Umbilical cord (tissue), 2 donors: ENCODE data around the gene TUBE1. TPM values are rescaled to one million over a fixed set of nuclear protein-coding genes. Genes with fewer than 3 reads are reported as not detected.
A peak's percentile ranks its signal among the peaks of the same experiment; 100 is the strongest.

Experiments
- DNase-seq: peaks from one replicate; pipeline ENCODE4 v3.0.0-alpha.2; 2015; ENCODE audit warnings: low spot score
- total RNA-seq: library from RNA; depleted of rRNA; stranded (reverse); fragments of >200 nt; gene quantifications from one replicate; pipeline ENCODE4 v1.2.3, GENCODE V29; 2014; ENCODE audit warnings: low replicate concordance; ENCODE audit not compliant: insufficient read depth

Gene TUBE1
- total RNA-seq, 1 donor from 2014 or later, result 83.3 TPM

DNA sequence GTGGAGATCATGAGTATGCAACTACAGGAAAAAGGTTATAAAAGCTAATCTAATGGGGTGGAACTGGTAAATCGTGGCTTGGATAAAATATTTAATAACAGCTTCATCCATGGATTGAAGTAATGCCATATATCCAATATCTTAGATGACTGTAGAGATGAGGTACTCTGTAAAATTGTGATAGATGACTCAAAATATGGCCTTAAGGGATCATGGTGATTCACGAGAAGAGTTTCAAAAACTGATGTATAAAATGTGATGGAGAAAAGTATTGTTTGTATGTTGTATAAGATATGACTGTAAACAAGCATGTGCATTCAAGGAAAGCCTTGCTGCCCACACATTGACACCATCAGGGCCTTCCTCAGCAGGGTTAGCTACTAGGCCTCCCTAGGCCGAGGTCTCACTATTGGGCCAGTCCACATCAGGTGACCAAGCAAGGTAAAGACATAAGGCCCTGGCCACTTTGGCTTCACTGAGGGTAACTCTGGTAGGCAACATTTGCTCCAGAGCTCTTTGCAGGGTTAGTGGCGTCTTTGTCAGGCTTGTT, 51.1 kb downstream of the TUBE1 start:
- no peak for DNase-seq

DNA sequence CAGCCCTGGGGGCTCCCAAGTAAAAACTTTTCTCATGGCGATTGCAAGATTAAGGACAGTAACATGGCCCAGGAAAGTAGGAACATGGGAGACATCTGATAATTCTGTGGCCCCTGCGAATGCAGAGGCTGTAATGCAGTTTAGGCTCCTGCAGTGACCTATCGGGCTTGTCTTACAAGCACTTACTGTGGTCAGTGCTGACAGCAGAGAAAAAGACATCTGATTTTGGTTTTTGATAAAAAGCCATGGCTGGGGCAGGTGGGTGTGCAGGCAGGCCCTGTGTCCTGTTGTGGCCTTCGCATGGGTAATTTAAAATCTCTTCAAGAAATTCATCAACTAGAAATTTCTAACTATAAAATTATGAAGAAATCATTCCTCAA, 52.7 kb downstream of the TUBE1 start:
- DNase-seq, result no peak

DNA sequence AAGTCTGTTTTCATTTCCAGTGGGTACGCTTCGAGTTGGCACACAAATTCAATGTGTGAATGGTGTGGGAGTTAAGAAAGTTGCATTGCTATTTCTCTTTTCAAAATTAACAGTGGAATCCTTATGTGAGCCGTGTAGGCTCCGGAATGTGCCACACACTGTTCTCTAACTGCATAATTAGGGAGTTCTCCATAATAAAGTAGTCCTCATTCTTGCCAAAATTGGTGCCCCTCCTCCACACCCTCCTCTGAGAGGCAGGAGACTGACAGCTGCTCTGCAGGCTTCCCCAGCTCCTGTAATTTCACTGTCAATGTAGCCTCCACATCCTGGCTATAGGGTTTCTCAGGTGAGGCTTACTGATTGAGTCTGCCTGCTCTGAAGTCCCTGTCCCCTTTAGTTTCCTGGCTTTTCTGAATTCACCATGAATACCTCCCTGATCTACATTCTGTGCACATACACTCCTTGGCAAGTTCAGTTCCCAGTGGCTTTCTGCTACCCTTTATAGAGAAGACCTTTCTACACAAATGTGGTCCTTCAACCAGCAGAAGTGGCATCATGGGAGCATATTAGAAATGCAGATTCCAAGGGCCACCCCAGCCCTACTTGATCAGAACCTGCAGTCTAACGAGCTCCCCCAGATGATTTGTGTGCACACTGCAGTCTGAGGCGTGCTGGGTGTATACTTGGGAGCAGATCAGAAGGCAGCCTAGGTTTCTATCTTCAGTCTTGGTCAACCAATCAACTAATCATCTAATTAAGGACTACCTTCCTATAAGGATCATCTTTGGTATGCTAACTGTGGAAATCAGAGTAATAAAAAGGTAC, 53.3 kb downstream of the TUBE1 start:
- no peak for DNase-seq

DNA sequence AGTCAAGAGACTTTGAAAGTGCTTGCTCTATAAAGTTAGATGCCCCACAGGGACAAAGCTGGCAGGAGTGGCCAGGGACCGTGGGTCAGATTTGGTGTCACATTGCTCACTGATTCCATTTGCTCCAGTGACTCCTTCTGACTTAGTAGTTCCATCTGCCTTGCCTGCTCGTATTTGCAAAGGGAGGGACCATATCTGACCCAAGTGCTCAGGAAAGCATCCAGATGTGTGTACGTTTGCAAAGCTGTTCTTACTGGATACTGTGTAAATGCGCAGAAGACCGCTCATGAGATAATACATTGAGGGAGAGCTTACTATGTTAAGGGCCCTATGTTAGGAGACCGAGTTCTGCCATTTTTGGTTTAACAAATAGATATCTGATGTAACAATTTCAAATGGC, 54.6 kb downstream of the TUBE1 start:
- DNase-seq, result no peak

DNA sequence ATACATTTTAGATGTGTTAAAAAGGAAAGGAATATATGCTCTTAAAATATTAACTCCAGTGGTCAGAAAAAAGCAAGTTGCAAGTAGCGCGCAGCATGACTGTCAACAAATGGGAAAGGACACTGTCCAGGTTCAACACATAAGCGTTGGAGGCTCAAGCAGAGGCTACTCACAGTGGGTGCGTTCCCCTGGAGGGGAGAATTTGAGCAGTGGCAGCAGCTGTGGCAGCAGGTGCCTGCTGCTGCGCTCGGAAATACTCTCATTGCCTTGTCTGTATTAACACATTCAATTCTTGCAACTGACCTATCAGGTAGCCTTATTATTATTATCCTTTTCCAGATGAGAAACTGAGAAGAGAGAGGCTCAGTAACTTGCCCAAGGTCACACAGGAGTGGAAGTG, 55.3 kb downstream of the TUBE1 start:
- no peak for DNase-seq

DNA sequence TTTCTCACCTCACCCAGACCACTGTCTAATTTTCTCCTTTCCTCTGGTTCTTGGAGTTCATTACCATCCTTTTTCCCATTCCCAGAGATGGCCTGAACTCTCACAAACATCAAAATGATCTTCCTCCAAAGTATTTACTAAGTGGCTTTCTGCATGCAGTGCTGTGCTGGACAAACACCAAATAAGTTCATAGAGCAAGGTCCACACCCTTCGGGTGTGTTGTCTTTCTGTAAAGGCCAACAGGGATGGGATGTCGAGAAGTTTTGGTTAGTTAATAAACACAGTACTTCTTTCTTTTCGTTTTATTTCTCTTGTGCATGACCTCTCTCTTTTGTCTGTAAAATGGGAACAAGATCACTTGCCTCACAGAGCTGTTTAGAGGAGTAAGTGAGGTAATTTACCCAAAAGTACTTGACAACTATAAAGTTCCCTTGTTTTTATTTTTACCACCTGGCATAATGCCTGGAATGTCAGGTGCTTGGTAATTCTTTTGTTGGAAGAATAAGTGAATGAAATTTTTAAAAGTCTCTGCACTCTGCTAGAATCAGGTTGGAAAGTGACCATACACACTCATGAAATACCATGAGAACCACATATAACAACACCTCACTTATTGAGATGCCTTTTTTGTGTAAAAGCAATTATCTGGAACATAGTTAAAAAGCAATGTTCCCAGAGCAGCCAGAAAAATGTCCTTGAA, 56.2 kb downstream of the TUBE1 start:
- DNase-seq, result no peak

DNA sequence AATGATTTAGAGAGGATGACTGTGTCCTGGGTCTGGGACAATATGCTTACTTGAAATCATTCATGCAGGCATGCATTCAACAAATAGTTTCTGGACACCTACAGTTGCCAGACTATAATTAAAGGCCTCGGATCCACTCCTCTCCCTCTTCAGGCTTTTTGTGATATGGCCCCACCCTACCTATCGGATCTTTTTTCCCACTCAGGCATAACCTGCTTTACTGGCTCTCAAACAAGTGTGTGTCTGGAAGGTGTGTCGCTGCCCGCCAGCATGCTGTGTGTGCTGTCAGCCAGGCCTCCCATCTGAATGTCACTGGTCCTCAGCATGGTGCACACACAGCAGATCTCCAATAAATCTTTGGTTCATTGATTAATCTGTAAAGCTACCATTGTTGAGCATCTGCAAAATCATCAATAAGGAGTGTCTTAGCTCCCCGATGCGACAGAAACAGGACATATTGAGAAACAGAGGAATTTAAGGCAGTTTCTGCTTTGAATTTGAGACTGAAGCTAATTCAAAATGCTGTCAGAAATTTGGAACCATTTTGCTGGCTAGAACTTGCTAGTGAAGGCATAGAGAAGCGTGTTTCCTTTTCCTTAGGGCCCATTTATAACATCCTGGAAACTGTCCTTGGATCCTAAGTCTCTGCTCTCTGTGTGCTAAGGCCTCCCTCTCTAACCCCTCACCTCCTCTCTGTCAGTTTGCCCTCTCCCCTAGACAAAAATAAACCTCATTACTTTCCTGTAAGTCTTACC, 56.9 kb downstream of the TUBE1 start:
- DNase-seq, result peak; percentile 40

DNA sequence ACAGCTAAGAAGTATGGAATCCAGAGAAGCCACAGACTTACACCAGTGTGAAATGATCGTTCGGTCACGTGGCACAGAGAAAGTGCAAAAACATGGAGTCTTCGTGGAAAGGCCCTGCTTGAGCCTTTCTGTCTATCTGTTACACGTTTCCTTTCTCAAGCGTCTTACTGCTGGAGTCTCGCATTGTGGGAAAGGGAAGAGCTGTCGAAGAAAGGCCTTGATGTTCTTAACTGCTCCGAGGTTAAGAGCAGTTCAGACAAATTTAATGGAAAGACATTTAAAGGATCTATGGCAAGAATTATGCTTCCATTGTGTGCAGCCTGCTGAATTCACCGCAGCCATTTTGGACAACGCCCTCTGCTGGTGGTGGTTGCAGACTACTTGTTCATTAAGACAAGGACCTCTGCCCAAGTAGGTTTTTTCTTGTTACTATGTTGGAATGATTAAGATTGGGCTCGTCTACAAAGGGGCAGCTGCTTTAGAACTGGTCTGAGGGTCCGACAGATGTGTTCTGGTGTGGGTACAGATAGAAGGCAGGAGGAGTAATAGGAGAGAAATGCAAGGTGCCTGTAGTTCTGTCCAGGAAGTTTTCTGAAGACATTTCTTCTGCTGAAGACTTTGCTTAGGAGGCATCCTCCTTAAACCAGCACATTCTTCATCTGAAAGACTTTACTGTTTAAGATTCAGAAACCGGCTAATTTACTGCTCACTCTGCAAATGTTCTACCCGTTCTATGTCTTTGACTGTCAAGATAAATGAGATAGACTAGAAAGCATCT, 58.0 kb downstream of the TUBE1 start:
- peak; percentile 40 for DNase-seq

DNA sequence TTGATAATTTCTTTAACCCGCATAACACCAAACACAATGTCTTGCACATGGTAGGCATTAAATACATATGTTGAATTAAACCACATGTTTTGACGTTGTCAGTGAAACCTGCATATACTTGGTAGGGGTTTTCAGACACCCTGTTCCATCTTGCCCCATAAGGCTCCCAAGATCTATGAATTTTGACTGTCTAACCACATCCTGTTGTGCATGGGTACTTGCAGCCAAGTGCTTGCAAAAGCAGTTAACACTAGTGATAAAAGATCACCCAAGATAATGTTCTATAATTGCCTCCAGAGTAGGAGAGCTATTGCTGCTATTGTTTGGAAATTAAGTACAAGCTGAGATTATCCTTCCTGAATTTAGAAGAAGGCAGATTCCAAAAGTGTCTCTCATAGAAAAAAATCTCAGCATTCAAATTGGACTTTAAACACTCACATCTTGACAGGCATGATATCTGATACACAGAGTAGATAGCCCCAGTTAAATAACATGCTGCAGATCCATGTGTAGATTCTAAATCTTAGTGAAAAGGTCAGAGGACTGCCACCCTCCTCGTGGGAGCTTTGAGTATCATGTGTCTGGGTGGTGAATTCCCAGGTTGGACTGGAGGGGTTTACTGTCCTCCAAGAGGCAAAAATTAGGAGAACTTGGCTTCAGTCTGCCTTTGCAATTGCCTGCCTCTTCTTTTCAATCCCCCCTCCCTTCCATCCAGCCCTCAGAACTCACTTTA, 59.2 kb downstream of the TUBE1 start:
- DNase-seq, result no peak

DNA sequence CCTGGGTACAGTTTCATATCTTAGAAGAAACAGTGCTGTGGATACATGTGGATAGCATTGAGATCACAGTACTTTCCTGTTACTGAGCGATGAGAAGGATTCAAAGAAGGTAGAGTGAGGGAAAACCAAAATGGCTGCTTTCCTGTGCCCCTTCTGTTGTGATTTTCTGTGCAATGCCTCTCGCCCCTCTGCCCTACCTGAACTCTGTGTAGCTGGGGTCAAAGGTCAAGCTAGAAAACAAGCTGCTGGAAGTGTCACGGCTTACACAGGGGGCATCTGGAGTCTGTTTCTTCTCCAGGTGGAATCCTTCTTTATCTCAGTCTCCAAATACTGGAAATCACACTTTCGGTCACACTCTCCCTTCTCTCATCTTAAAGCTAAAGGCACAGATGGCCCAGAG, 60.3 kb downstream of the TUBE1 start:
- no peak for DNase-seq

DNA sequence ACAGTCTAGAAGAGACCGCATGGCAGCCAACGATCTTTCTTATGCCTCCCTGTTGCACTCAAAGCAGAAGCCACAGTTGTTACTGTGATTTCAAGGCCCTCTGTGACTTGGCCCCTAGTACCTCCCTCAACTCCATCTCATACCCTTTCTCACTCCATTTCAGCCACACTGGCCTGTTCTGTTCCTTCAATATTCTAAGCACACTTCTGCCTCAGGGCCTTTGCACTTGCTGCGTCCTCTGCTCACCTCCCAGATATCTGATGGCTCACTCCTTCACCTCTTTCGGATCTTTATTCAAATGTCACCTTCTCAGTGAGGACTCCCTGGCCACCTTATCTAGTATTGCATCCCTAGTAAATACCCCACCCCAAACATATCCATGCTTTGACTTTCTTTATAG, 62.8 kb downstream of the TUBE1 start:
- no peak for DNase-seq

DNA sequence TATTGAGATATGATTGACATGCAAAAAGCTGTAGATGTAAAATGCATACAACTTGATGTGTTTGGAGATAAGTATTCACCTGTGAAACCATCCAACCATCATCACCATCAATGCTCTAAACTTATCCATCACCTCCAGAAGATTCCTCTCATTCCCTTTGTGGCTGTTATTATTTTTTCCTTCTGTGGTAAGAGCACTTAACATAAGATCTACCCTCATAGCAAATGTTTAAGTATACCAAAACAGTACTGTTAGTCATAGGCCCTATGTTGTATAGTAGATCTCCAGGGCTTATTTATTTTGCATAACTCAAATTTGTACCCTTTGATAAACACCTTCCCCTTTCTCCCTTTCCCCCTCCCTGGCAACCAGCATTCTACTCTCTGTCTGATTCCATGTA, 64.5 kb downstream of the TUBE1 start:
- no peak for DNase-seq

DNA sequence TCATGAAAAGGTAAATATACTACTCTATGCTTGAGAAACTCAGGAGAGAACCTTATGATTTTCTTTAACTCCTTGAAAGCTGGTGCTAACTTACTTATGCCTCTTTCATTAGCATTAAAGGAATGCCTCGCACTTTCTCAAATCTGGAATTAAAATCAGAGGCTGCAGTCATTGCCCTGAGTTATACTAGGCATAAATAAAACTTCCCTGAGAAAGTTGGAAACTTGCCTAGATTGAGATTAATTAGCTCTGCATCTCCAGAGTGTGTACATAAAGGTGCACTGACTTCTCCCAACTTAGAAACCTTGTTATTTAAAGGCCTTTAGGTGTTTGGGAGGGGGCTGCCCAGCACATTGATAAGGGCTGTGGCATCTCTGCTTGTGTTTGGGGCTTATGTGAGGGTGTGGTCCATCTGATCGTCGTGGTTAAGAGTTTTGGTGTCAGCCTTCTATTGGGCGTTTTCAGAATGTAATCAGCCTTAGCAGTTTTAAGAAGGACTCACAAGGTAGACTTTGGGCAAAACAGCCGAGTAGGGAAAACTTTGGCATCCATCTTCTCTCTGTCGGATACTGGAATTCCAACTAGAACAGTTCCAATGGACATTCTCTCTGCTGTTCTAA, 65.5 kb downstream of the TUBE1 start:
- DNase-seq, result no peak

Other genes starting within 250 kb of the TUBE1 start
- 163 TPM for gene FYN, start 214.0 kb downstream of the TUBE1 start, total RNA-seq
- gene CCN6, start 33.4 kb downstream of the TUBE1 start, total RNA-seq, result 6.7 TPM
- gene FAM229B, start 109 bp upstream of the TUBE1 start, total RNA-seq, result 9.4 TPM
- 336 TPM for gene LAMA4, start 167.1 kb upstream of the TUBE1 start, total RNA-seq